ENCODE results near the gene SRF. TPM values are rescaled to one million over a fixed set of nuclear protein-coding genes. Genes with fewer than 3 reads are reported as not detected.

SRF gene
- total RNA-seq, 1 donor = 43.6 TPM

DNA sequence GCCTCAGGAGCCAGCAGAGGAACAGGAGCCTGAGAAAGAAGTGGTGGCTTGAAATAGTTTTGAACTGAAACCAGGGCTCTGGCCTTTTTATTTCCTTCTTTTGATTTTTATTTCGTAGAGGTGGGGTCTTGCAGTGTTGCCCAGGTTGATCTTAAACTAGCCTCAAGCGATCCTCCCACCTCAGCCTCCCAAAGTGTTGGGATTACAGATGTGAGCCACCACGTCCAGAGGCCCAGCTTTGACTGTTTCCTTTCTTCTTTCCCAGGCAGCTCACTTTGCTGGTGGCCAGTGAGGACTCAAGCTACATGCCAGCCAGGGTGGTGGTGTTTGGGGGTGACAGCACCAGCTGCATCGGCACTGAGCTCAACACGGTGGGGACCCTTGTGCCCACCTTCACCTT lies 31.4 kb downstream of the SRF start:
- no peak for TF ChIP-seq CTCF (IDR thresholded peaks at IDR 0.05; ENCODE audit: insufficient read depth, low read depth, low read length)
- no peak overlapping the region for H3K4me3 ChIP-seq (ENCODE audit: low read depth, low read length)
- DNase-seq (ENCODE audit: low read depth) = no peak

DNA sequence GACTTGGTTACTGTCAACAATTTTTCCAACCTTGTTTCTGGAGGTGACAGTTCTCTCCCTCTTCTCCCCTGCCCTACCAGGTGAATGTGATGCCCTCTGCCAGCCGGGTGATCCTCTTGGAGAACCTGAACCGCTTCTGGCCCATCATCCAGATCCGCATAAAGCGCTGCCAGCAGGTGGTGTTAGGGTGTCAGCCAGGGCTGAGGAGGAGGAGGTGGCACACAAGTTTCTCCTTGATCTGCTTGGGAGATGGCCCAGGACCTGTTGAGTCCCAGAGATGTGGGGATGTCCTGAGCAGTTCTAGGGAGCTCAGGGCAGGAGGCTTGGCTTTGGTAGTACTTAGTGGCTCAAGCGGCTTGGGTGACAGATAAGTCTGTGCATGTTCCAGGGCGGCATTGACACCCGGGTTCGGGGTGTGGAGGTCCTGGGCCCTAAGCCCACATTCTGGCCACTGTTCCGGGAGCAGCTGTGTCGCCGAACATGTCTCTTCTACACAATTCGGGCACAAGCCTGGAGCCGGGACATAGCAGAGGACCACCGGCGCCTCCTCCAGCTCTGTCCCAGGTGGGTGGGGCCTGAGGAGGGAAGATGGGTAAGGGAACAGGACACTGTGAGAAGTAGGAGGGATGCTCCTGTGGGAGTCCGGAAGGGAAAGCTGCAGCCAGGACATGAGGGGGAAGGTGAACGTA lies 32.1 kb downstream of the SRF start:
- no peak overlapping the region for H3K4me3 ChIP-seq (ENCODE audit: low read depth, low read length)
- DNase-seq (ENCODE audit: low read depth) = no peak
- TF ChIP-seq CTCF (IDR thresholded peaks at IDR 0.05; ENCODE audit: insufficient read depth, low read depth, low read length) = no peak

DNA sequence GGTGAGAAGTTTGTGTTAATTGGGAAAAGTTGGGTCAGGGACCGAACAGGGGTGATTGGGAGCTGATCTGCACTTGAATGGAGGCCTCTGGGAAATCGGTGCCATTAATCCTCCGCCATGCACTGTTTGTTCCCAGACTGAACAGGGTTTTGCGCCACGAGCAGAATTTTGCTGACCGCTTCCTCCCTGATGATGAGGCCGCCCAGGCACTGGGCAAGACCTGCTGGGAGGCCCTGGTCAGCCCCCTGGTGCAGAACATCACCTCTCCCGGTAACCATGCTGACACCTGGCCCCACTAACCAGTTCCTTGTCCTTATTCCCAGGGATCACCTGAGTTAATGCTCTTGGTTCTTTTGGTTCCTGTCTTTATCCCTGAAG lies 32.6 kb downstream of the SRF start:
- no peak for TF ChIP-seq CTCF (IDR thresholded peaks at IDR 0.05; ENCODE audit: insufficient read depth, low read depth, low read length)
- no peak overlapping the region for H3K4me3 ChIP-seq (ENCODE audit: low read depth, low read length)
- DNase-seq (ENCODE audit: low read depth) = no peak

GRCh38 chr6:43204271-43205105 lies 33.4 kb downstream of the SRF start:
- TF ChIP-seq CTCF (IDR thresholded peaks at IDR 0.05; ENCODE audit: insufficient read depth, low read depth, low read length) = no peak
- DNase-seq (ENCODE audit: low read depth) = no peak

GRCh38 chr6:43205849-43206248 lies 34.8 kb downstream of the SRF start:
- H3K4me3 ChIP-seq (ENCODE audit: low read depth, low read length) = no peak overlapping the region
- no peak for TF ChIP-seq CTCF (IDR thresholded peaks at IDR 0.05; ENCODE audit: insufficient read depth, low read depth, low read length)
- no peak for DNase-seq (ENCODE audit: low read depth)

More at GRCh38 chr6:43204271-43205105, 33.4 kb downstream of the SRF start:
- H3K4me3 ChIP-seq (ENCODE audit: low read depth, low read length) = no peak overlapping the region

DNA sequence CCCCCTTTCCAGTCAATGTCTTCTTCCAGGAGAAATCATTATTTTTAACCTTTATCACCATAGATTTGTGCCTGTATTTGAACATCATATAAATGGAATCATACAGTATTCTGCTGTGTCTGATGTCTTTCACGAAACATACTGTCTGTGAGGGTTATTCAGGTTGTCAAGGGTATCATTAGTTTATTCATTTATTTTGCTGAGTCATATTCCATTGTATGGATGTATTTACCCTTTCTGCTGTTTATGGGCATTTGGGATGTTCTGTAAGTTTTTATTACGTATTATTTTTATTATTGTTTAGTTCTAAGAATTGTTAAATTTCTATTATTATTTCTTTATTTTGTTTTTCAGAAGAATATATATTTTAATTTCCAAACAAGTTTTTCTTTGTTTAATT lies 36.2 kb downstream of the SRF start:
- no peak overlapping the region for H3K4me3 ChIP-seq (ENCODE audit: low read depth, low read length)
- no peak for TF ChIP-seq CTCF (IDR thresholded peaks at IDR 0.05; ENCODE audit: insufficient read depth, low read depth, low read length)
- no peak for DNase-seq (ENCODE audit: low read depth)

All from fibroblast of villous mesenchyme (primary cell).